SK-MEL-5 (cell line): ENCODE measurements around the gene RPL29. TPM values are rescaled to one million over a fixed set of nuclear protein-coding genes. Genes with fewer than 3 reads are reported as not detected.

Experiments used
- DNase-seq: peaks from one replicate; pipeline ENCODE4 v3.0.0-alpha.2; 2016; ENCODE audit warnings: low read depth, low spot score
- in situ Hi-C: cut with HindIII; loops from 2 replicates; pipeline ENCODE4 v1.10.0; 2016; ENCODE audit warnings: low sequenced_read_pairs, high pct_unique_total_duplicates, low pct_unique_long_range_greater_than_20kb
- small RNA-seq, 2 experiments: library from RNA; depleted of rRNA; stranded (forward); fragments of <200 nt; gene quantifications; one replicate each; pipeline ENCODE3, GENCODE V24; 2014
- total RNA-seq: library from RNA; depleted of rRNA; stranded (reverse); fragments of >200 nt; shearing (Covaris generic); gene quantifications from 2 replicates; pipeline ENCODE4 v1.2.3, GENCODE V29; 2014; rRNA removed

Gene RPL29
- total RNA-seq, 1 experiment from 2014 or later = 2,698 TPM

- in situ Hi-C loops = no loop called here
- no peak for DNase-seq
Observed at GRCh38 chr3:51945926-51946705, 49.6 kb downstream of the RPL29 start.

DNA sequence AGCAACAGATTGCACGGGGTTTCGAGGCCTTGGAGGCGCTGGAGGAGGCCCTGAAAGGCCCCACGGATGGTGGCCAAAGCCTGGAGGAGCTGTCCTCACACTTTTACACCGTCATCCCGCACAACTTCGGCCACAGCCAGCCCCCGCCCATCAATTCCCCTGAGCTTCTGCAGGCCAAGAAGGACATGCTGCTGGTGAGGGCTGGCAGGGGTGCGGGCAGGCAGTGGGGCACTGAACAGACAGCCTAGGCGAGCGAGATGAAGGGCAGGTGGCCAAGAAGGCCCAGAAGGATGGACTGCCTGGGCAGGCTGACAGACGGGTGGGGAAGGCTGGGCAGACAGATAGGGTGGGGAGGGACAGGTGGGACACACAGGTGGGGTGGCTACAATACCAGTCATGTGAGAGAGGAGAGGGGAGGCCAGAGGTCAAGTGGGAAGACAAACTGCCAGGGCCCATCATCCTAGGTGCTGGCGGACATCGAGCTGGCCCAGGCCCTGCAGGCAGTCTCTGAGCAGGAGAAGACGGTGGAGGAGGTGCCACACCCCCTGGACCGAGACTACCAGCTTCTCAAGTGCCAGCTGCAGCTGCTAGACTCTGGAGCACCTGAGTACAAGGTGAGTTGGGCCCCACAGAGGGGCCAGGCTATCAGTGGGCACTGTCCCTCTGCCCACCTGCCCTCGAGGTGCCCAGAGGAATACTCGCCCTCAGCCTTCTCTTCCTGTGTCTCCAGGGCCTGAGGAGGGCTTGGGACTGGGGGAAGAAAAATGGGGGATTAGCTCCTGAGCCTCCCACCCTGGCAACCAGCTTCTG lies 50.5 kb downstream of the RPL29 start:
- in situ Hi-C loops = no loop called here
- DNase-seq = no peak

GRCh38 chr3:51944451-51945021 lies 51.2 kb downstream of the RPL29 start:
- in situ Hi-C loops = no loop called here
- DNase-seq = no peak

Small RNAs within 50 kb of the gene (small RNA-seq; reads per million reads assigned to genes)
- gene AC115284.1 = 0 reads per million in 2 experiments

Other genes starting within 250 kb of the RPL29 start
- gene IQCF6, start 216.7 kb downstream of the RPL29 start, total RNA-seq = not detected in 2 replicates
- not detected in 2 replicates for gene IQCF2, start 134.3 kb downstream of the RPL29 start, total RNA-seq
- not detected in 2 replicates for gene IQCF5, start 120.3 kb downstream of the RPL29 start, total RNA-seq
- not detected in 2 replicates for gene IQCF1, start 92.5 kb downstream of the RPL29 start, total RNA-seq
- 62.2 and 69.0 TPM in 2 replicates for gene RRP9, start 54.0 kb downstream of the RPL29 start, total RNA-seq
- gene PARP3, start 53.5 kb downstream of the RPL29 start, total RNA-seq = 7.2 and 7.9 TPM in 2 replicates
- not detected in 2 replicates for gene GPR62, start 40.5 kb downstream of the RPL29 start, total RNA-seq
- 25.0 and 28.3 TPM in 2 replicates for gene PCBP4, start 28.4 kb downstream of the RPL29 start, total RNA-seq
- 33.9 and 36.1 TPM in 2 replicates for gene ABHD14B, start 21.8 kb downstream of the RPL29 start, total RNA-seq
- gene ABHD14A, start 20.8 kb downstream of the RPL29 start, total RNA-seq = 45.2 and 46.0 TPM in 2 replicates
- 137 and 180 TPM in 2 replicates for gene ACY1, start 12.4 kb downstream of the RPL29 start, total RNA-seq
- gene DUSP7, start 60.7 kb upstream of the RPL29 start, total RNA-seq = 11.9 and 12.6 TPM in 2 replicates
- gene POC1A, start 158.5 kb upstream of the RPL29 start, total RNA-seq = 7.7 and 11.5 TPM in 2 replicates
- gene ALAS1, start 202.3 kb upstream of the RPL29 start, total RNA-seq = 98.8 and 103 TPM in 2 replicates
- not detected in 2 replicates for gene TLR9, start 229.8 kb upstream of the RPL29 start, total RNA-seq
- gene TWF2, start 243.3 kb upstream of the RPL29 start, total RNA-seq = 59.7 and 66.9 TPM in 2 replicates
- 2.9 and 3.2 TPM in 2 replicates for gene PPM1M, start 249.9 kb upstream of the RPL29 start, total RNA-seq